Esophagus muscularis mucosa (tissue), 3 donors: ENCODE data around the gene ZXDC.

Experiments used
- POLR2AphosphoS5 ChIP-seq, 2 donors: sonication (generic); formaldehyde crosslinking; IDR thresholded peaks; one replicate each; pipeline ENCODE4 v1.6.1; 2017; ENCODE audit warnings: antibody characterized with exemption in 2 of 2
- TF ChIP-seq, protein P1 (sequence below), 3 experiments: fragments of 200-600 bp in 2 of 3; fragments of 450-650 bp in 1 of 3; sonication (generic) in 2 of 3; IDR thresholded peaks; one replicate each; pipeline ENCODE4 v1.5.1; 2017 to 2019; ENCODE audit warnings: antibody characterized with exemption in 3 of 3, mild to moderate bottlenecking in 2 of 3, moderate library complexity in 1 of 3

DNA sequence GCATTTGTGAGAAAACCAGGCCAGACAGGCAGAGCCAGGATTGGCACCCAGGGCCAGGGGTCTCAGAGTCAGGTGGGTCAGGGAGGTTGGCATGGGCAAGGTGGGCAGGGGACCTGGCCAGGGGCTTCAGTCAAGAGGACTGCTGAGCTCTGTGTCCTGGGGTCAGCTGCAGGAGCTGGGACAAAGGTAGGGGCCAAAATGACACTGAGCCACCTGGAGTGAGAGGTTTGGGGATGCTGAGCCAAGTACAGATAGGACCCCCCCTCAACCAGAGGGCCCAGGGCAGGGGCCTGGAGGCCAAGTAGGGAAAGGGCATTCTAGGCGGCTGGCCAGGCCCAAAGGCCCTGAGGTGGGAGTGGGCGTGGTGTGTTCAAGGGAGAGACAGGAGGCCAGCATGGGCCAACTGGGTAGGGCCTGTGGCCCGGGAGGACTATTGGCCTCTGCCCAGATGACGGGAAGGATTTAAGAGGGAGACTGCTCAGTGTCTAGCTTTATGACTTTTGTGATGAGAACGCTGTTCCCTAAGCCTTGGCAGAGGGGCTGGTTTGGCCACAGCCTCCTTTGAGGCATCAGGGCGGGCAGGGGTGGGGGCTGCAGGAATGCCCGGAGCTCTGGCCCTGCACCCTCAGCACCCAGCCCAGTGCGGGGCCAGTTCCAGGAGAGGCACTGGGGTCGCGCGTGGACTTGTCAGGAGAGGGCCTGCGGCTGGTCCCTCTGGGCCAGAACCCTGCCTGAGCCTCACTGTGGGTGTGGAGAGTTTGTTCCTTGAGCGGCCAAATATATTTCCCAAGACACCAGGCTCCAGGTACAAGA, 77.9 kb downstream of the ZXDC start:
- TF ChIP-seq, protein P1, sequence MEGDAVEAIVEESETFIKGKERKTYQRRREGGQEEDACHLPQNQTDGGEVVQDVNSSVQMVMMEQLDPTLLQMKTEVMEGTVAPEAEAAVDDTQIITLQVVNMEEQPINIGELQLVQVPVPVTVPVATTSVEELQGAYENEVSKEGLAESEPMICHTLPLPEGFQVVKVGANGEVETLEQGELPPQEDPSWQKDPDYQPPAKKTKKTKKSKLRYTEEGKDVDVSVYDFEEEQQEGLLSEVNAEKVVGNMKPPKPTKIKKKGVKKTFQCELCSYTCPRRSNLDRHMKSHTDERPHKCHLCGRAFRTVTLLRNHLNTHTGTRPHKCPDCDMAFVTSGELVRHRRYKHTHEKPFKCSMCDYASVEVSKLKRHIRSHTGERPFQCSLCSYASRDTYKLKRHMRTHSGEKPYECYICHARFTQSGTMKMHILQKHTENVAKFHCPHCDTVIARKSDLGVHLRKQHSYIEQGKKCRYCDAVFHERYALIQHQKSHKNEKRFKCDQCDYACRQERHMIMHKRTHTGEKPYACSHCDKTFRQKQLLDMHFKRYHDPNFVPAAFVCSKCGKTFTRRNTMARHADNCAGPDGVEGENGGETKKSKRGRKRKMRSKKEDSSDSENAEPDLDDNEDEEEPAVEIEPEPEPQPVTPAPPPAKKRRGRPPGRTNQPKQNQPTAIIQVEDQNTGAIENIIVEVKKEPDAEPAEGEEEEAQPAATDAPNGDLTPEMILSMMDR (IDR thresholded peaks at IDR 0.05) = no peak
- TF ChIP-seq POLR2AphosphoS5 (IDR thresholded peaks at IDR 0.05) = no peak
